CD4-positive, alpha-beta T cell treated with Interleukin-2 at 100 ng/mL for 4 hours (primary cell): Measurements from ENCODE around the gene PCGF6.
"Not testable (repeated sequence)": the region's sequence is repeated elsewhere in the genome, so short reads cannot be mapped to it uniquely, and the experiment has no call there.

Source experiments
- DNase-seq: peaks from one replicate; pipeline ENCODE4 v3.0.0-alpha.2; 2020; ENCODE audit warnings: low spot score

Gene PCGF6

GRCh38 chr10:103350517-103351260 lies at the start of gene PCGF6:
PCGF6 (minus strand) TSS chr10:103351140; CDS start chr10:103351066, 74 bp downstream.
- DNase-seq = peak; percentile 68

GRCh38 chr10:103397191-103397825 lies 46.4 kb upstream of the PCGF6 start:
- no peak for DNase-seq

GRCh38 chr10:103396789-103397087 lies 45.8 kb upstream of the PCGF6 start:
- DNase-seq = no peak

- DNase-seq = peak; percentile 96
These were observed 45.3 kb upstream of the PCGF6 start, which contains the start of the genes ATP5MK and PDCD11 for GRCh38 chr10:103396067-103396788. ATP5MK (minus strand) TSS chr10:103396475; CDS start chr10:103392457, 4,018 bp downstream. PDCD11 (plus strand) TSS chr10:103396626; CDS start chr10:103398427, 1,801 bp downstream.

- no peak for DNase-seq
These were observed 44.8 kb upstream of the PCGF6 start for GRCh38 chr10:103395754-103396066.

GRCh38 chr10:103394180-103394579 lies 43.2 kb upstream of the PCGF6 start:
- no peak for DNase-seq

- no peak for DNase-seq
These were observed 31.8 kb upstream of the PCGF6 start for GRCh38 chr10:103382769-103383168.

GRCh38 chr10:103374263-103374662 lies 23.3 kb upstream of the PCGF6 start:
- DNase-seq = no peak

GRCh38 chr10:103373544-103373943 lies 22.6 kb upstream of the PCGF6 start:
- DNase-seq = no peak

GRCh38 chr10:103367782-103368518 lies 17.0 kb upstream of the PCGF6 start, which contains the start of gene TAF5:
TAF5 (plus strand) TSS chr10:103367976; CDS start chr10:103367990, 14 bp downstream.
- peak; percentile 94 for DNase-seq

- DNase-seq = no peak
These were observed 16.4 kb upstream of the PCGF6 start for GRCh38 chr10:103367379-103367781.

- DNase-seq = not testable (repeated sequence)
These were observed 9.9 kb upstream of the PCGF6 start for GRCh38 chr10:103360791-103361190.

GRCh38 chr10:103359493-103359892 lies 8.6 kb upstream of the PCGF6 start:
- DNase-seq = not testable (repeated sequence)

GRCh38 chr10:103355906-103356599 lies 5.1 kb upstream of the PCGF6 start:
- DNase-seq = no peak

- not testable (repeated sequence) for DNase-seq
These were observed 3.6 kb upstream of the PCGF6 start for GRCh38 chr10:103354567-103354966.

- no peak for DNase-seq
These were observed 2.3 kb upstream of the PCGF6 start for GRCh38 chr10:103353281-103353680.

- DNase-seq = no peak
These were observed 794 bp downstream of the PCGF6 start for GRCh38 chr10:103350175-103350516.

- no peak for DNase-seq
These were observed 14.6 kb downstream of the PCGF6 start for GRCh38 chr10:103336370-103336769.

GRCh38 chr10:103334567-103334966 lies 16.4 kb downstream of the PCGF6 start:
- no peak for DNase-seq

- peak; percentile 23 for DNase-seq
These were observed 16.9 kb downstream of the PCGF6 start for GRCh38 chr10:103333934-103334520.

GRCh38 chr10:103327906-103328305 lies 23.0 kb downstream of the PCGF6 start:
- DNase-seq = no peak
